ENCODE results near the gene PLXDC2.

The PLXDC2 gene

GRCh38 chr10:19987931-19988330 lies 171.7 kb downstream of the PLXDC2 start (continued):
- no peak for TF ChIP-seq ZNF549 (tag by site-specific recombination; IDR thresholded peaks at IDR 0.05)

- ChIA-PET POLR2A (no interaction called here), CTCF (no interaction called here)
- TF ChIP-seq ZNF211 (tag by site-specific recombination; IDR thresholded peaks at IDR 0.05; ENCODE audit: low read depth) (no peak), ZNF530 (tag by site-specific recombination; IDR thresholded peaks at IDR 0.05; ENCODE audit: low read depth) (no peak), ZNF169 (tag by site-specific recombination; IDR thresholded peaks at IDR 0.05) (no peak), YY1 (tag by site-specific recombination; IDR thresholded peaks at IDR 0.05) (no peak), ZNF184 (tag by site-specific recombination; IDR thresholded peaks at IDR 0.05) (no peak), ZNF223 (tag by site-specific recombination; IDR thresholded peaks at IDR 0.05) (no peak), ZSCAN16 (tag by site-specific recombination; IDR thresholded peaks at IDR 0.05) (no peak), ZBTB44 (tag by site-specific recombination; IDR thresholded peaks at IDR 0.05) (no peak), ZNF791 (tag by site-specific recombination; IDR thresholded peaks at IDR 0.05) (no peak), ZBTB26 (tag by site-specific recombination; optimal IDR thresholded peaks at IDR 0.05) (no peak), ZNF747 (tag by site-specific recombination; IDR thresholded peaks at IDR 0.05) (no peak), ZNF2 (tag by site-specific recombination; IDR thresholded peaks at IDR 0.05) (no peak), ZNF449 (tag by site-specific recombination; IDR thresholded peaks at IDR 0.05) (no peak), ZNF138 (tag by site-specific recombination; IDR thresholded peaks at IDR 0.05; ENCODE audit: borderline replicate concordance) (no peak), ZFHX2 (tag by site-specific recombination; conservative IDR thresholded peaks at IDR 0.05) (no peak), GFI1B (tag by site-specific recombination; IDR thresholded peaks at IDR 0.05) (no peak), ZNF704 (tag by site-specific recombination; IDR thresholded peaks at IDR 0.05) (no peak), ZNF596 (tag by site-specific recombination; IDR thresholded peaks at IDR 0.05) (no peak)
- H3K4me3 ChIP-seq (ENCODE audit: low read depth, low read length) = no peak overlapping the region
- no peak overlapping the region for H3K27ac ChIP-seq (ENCODE audit: extremely low read depth, low read depth, low read length)
- H3K9me3 ChIP-seq (ENCODE audit: control insufficient read depth, insufficient read depth, low read depth, low read length) = no peaks in the 10 kb centered on the region
- H3K4me1 ChIP-seq (ENCODE audit: control insufficient read depth, insufficient read depth, low read length) = no peaks in the 10 kb centered on the region
- H3K36me3 ChIP-seq (ENCODE audit: control insufficient read depth in 2 of 2, insufficient read depth in 1 of 2, low read length in 2 of 2) = no peaks in the 10 kb centered on the region
Observed at GRCh38 chr10:19993714-19994315, 177.6 kb downstream of the PLXDC2 start.

GRCh38 chr10:19998482-19998881 lies 182.2 kb downstream of the PLXDC2 start:
- Histone ChIP-seq H3K27ac (ENCODE audit: extremely low read depth, low read depth, low read length) (no peak overlapping the region), H3K36me3 (ENCODE audit: control insufficient read depth in 2 of 2, insufficient read depth in 1 of 2, low read length in 2 of 2) (no peaks in the 10 kb centered on the region), H3K4me1 (ENCODE audit: control insufficient read depth, insufficient read depth, low read length) (no peaks in the 10 kb centered on the region), H3K9me3 (ENCODE audit: control insufficient read depth, insufficient read depth, low read depth, low read length) (no peaks in the 10 kb centered on the region), H3K4me3 (ENCODE audit: low read depth, low read length) (no peak overlapping the region)
- ChIA-PET CTCF (no interaction called here), POLR2A (interaction anchor here (0.7 kb wide), 1 partner anchor 27 kb away, joined by 3 read pairs; no protein-coding TSS in a partner anchor)
- TF ChIP-seq ZBTB11 (tag by site-specific recombination; conservative IDR thresholded peaks at IDR 0.05; ENCODE audit: low read depth) = no peak
- TF ChIP-seq ZNF169 (tag by site-specific recombination; IDR thresholded peaks at IDR 0.05) = no peak
- TF ChIP-seq ZNF133 (tag by site-specific recombination; IDR thresholded peaks at IDR 0.05) = no peak
- TF ChIP-seq ZNF670 (tag by site-specific recombination; IDR thresholded peaks at IDR 0.05; ENCODE audit: low read depth) = no peak
- TF ChIP-seq ZNF341 (tag by site-specific recombination; IDR thresholded peaks at IDR 0.05; ENCODE audit: low read depth) = no peak
- TF ChIP-seq ZNF174 (tag by site-specific recombination; IDR thresholded peaks at IDR 0.05) = no peak
- no peak for TF ChIP-seq ZNF114 (tag by site-specific recombination; IDR thresholded peaks at IDR 0.05)
